H1 (cell line): ENCODE results near the gene NEGR1.

Experiments used
- CHD1 ChIP-seq: IDR thresholded peaks from 2 replicates; pipeline ENCODE4 v1.6.1; 2012; ENCODE audit warnings: low read depth, low read length, improper control_type of control experiment
- CREB1 ChIP-seq: IDR thresholded peaks from 2 replicates; pipeline ENCODE4 v1.6.1; 2012; ENCODE audit warnings: inconsistent platforms
- POLR2A ChIP-seq, 2 experiments: IDR thresholded peaks; 1 replicate in 1 of 2; 2 replicates in 1 of 2; pipeline ENCODE4 v1.6.1; 2011; ENCODE audit warnings: low read depth in 2 of 2, low read length in 2 of 2, mild to moderate bottlenecking in 2 of 2; ENCODE audit errors: control extremely low read depth in 1 of 2
- POLR2AphosphoS5 ChIP-seq: IDR thresholded peaks from 2 replicates; pipeline ENCODE4 v1.6.1; 2011; ENCODE audit warnings: low read depth, low read length
- SIN3A ChIP-seq, 2 experiments: IDR thresholded peaks in 1 of 2; conservative IDR thresholded peaks in 1 of 2; 2 replicates each; pipeline ENCODE4 v1.6.1; 2011 to 2012; ENCODE audit warnings: low read length in 2 of 2, improper control_type of control experiment in 1 of 2, low read depth in 1 of 2, mild to moderate bottlenecking in 1 of 2
- TAF1 ChIP-seq: IDR thresholded peaks from 2 replicates; pipeline ENCODE4 v1.6.1; 2011; ENCODE audit warnings: mild to moderate bottlenecking, low read depth, low read length
- YY1 ChIP-seq: IDR thresholded peaks from 2 replicates; pipeline ENCODE4 v1.6.1; 2011; ENCODE audit warnings: low read depth, mild to moderate bottlenecking, low read length
- TF ChIP-seq, protein P1 (sequence below), 3 experiments: IDR thresholded peaks; 1 replicate in 2 of 3; 2 replicates in 1 of 3; pipeline versions ENCODE4 v1.5.1 to v1.6.1; 2011; ENCODE audit warnings: low read length in 3 of 3, mild to moderate bottlenecking in 3 of 3, inconsistent platforms in 2 of 3, low read depth in 1 of 3, moderate library complexity in 1 of 3; ENCODE audit not compliant: insufficient read depth in 1 of 3; ENCODE audit errors: control extremely low read depth in 1 of 3

DNA sequence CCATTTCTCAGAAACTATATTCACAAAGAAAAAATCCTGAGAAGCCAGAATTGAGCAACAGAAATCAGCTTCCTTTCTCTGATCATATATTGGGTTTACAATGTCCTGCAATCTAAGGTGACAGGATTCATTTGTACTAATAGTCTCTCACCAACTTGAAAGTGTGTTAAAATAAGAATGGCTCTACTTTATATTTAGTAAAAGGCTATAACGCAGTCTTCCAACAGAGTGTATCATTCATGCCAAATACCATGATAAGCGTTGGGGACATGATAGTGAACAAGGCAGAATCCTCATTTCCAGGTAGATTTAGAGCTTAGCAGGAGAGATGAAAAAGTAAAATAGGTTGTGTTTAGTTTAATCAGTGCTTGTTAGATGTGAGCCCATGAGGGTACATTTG is 682.3 kb downstream of the NEGR1 start:
- TF ChIP-seq, protein P1, sequence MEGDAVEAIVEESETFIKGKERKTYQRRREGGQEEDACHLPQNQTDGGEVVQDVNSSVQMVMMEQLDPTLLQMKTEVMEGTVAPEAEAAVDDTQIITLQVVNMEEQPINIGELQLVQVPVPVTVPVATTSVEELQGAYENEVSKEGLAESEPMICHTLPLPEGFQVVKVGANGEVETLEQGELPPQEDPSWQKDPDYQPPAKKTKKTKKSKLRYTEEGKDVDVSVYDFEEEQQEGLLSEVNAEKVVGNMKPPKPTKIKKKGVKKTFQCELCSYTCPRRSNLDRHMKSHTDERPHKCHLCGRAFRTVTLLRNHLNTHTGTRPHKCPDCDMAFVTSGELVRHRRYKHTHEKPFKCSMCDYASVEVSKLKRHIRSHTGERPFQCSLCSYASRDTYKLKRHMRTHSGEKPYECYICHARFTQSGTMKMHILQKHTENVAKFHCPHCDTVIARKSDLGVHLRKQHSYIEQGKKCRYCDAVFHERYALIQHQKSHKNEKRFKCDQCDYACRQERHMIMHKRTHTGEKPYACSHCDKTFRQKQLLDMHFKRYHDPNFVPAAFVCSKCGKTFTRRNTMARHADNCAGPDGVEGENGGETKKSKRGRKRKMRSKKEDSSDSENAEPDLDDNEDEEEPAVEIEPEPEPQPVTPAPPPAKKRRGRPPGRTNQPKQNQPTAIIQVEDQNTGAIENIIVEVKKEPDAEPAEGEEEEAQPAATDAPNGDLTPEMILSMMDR (IDR thresholded peaks at IDR 0.05; ENCODE audit: control extremely low read depth in 1 of 3, insufficient read depth in 1 of 3, low read depth in 1 of 3, low read length in 3 of 3): no peak
- TF ChIP-seq TAF1: no peak
- TF ChIP-seq POLR2AphosphoS5: no peak
- TF ChIP-seq CREB1: no peak
- TF ChIP-seq SIN3A (conservative IDR thresholded peaks at IDR 0.05 in 1 of 2, IDR thresholded peaks at IDR 0.05 in 1 of 2; ENCODE audit: low read depth in 1 of 2, low read length in 2 of 2): no peak
- no peak for TF ChIP-seq YY1
- no peak for TF ChIP-seq POLR2A (IDR thresholded peaks at IDR 0.05; ENCODE audit: control extremely low read depth in 1 of 2, low read depth in 2 of 2, low read length in 2 of 2)
- TF ChIP-seq CHD1: no peak
